HFF-Myc (cell line): ENCODE measurements around the gene KDELR1.
"Not testable (repeated sequence)": the region's sequence is repeated elsewhere in the genome, so short reads cannot be mapped to it uniquely, and the experiment has no call there.

Experiments
- DNase-seq: peaks from one replicate; pipeline ENCODE4 v3.0.0-alpha.2; 2011; ENCODE audit warnings: low read depth; ENCODE audit errors: extremely low read depth
- H3K4me3 ChIP-seq: replicated peaks from 2 replicates; pipeline ENCODE4 v1.5.1; 2011; ENCODE audit warnings: low read depth, mild to moderate bottlenecking, control low read depth, low read length
- TF ChIP-seq, protein P1 (sequence below): IDR thresholded peaks from 2 replicates; pipeline ENCODE4 v1.5.1; 2012; ENCODE audit warnings: mild to moderate bottlenecking, low read depth, low read length, control low read depth; ENCODE audit errors: missing control alignments

Gene KDELR1

DNA sequence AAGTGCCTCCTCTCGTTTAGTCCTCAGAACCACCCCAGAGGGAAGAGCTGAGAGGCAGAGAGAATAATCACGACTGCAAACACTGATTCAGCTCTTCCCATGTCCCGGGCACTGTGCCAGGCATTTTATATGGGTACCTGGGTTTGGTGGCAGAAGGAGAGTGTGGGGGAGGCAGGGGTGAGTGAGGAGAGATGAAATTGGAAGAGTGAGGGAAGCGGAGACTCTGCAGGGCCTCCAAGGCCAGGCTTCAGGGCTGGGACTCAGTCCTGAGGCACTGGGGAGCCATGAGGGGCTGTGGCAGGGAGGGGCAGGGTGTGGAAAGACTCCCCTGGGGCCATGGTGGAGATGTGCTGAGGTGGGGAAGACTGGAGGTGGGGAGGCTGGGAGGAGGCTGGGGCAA, 18.4 kb downstream of the KDELR1 start:
- DNase-seq = no peak

DNA sequence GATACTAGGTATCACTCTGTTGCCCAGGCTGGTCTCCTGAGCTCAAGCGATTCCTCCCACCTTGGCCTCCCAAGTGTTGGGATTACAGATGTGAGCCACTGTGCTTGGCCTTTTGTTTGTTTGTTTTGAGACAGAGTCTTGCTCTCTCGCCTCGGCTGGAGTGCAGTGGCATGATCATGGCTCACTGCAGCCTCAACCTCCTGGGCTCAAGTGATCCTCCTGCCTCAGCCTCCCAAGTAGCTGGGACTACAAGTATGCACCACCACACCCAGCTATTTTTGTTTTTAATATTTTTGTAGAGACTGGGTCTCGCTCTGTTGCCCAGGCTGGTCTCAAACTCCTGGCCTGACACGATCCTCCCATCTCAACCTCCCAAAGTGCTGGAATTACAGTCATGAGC, 19.6 kb downstream of the KDELR1 start:
- DNase-seq, H3K4me3 ChIP-seq: not testable (repeated sequence)

More for the DNA sequence above, 18.4 kb downstream of the KDELR1 start:
- no peak overlapping the region for H3K4me3 ChIP-seq
- TF ChIP-seq, protein P1, sequence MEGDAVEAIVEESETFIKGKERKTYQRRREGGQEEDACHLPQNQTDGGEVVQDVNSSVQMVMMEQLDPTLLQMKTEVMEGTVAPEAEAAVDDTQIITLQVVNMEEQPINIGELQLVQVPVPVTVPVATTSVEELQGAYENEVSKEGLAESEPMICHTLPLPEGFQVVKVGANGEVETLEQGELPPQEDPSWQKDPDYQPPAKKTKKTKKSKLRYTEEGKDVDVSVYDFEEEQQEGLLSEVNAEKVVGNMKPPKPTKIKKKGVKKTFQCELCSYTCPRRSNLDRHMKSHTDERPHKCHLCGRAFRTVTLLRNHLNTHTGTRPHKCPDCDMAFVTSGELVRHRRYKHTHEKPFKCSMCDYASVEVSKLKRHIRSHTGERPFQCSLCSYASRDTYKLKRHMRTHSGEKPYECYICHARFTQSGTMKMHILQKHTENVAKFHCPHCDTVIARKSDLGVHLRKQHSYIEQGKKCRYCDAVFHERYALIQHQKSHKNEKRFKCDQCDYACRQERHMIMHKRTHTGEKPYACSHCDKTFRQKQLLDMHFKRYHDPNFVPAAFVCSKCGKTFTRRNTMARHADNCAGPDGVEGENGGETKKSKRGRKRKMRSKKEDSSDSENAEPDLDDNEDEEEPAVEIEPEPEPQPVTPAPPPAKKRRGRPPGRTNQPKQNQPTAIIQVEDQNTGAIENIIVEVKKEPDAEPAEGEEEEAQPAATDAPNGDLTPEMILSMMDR = no peak

DNA sequence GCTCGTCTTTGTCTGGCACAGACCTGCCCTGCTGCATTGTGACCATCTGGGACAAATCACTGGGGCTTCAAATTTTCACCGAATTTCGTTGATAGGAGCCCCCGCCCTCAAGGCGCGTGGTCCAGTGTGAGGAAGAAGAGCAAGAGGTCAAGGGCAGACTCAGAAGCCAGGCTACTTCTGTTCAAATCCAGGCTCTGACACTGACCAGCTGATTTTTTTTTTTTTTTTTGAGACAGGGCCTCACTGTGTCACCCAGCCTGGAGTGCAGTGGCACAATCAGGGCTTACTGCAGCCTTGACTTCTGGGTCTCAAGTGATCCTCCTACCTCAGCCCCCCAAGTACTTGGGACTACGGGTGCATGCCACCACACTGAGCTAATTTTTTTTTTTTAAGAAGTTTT, 20.0 kb downstream of the KDELR1 start:
- DNase-seq = no peak
- TF ChIP-seq, protein P1 = no peak
- H3K4me3 ChIP-seq = no peak overlapping the region

DNA sequence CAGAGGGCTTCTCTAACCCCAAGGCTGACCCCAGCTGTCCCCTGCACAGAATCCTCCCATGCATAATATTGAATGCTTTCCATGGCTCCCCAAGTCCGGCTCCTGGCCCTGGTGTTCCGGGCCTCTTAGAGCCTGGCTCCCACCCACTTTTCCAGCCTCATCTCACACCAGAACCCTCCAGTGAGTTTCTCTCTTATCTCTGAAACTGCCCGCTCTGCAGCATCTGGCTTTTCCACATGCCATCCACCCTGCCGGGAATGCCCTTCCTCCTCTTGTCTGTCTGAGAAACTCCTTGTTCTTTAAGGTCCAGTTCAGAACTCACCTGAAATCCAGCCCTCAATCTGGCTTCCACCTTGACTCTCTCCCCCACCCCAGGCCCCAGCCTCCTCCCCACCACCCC, 20.4 kb downstream of the KDELR1 start:
- TF ChIP-seq, protein P1 = no peak
- DNase-seq = no peak
- H3K4me3 ChIP-seq = no peak overlapping the region

DNA sequence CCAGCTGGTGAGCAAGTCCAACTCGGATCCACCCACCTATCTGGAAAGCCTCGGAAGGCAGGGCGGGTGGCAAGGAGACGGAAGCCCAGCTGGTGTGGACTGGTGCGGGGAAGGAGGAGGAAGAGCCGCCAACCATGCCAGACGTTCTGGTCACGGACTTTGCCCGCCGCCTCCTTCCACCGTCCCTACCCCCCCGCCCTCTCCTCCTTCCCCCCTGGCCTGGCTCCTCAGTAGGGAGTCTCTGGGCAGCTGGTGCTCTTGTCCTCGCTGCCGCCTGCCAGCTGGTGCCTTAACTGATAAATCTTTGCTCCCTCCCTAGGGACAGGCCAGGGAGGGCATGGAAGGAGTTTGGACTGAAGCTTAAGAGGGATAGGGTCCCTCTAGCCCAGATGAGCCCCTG, 22.4 kb downstream of the KDELR1 start:
- TF ChIP-seq, protein P1 = no peak
- DNase-seq = no peak
- H3K4me3 ChIP-seq = no peak overlapping the region

DNA sequence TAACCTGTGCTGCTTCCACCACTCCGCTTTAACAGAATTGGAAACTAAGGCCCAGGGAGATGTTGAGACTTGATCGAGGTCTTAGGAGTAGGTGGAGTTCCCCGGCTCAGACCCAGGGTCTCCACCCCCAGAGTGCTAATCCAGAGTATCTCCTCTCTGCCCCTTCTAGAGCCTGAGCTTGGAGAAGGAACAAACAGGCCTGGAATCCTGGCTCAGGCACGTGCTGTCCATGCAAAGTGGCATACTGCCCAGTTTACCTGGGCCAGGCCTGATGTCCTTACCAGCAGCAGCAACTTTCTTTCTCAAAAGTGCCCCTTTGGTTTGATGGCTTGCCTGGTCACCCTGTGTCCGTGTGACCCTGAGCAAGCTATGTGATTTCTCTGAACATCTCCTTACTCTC, 23.5 kb downstream of the KDELR1 start:
- H3K4me3 ChIP-seq = no peak overlapping the region
- TF ChIP-seq, protein P1 = no peak
- no peak for DNase-seq

DNA sequence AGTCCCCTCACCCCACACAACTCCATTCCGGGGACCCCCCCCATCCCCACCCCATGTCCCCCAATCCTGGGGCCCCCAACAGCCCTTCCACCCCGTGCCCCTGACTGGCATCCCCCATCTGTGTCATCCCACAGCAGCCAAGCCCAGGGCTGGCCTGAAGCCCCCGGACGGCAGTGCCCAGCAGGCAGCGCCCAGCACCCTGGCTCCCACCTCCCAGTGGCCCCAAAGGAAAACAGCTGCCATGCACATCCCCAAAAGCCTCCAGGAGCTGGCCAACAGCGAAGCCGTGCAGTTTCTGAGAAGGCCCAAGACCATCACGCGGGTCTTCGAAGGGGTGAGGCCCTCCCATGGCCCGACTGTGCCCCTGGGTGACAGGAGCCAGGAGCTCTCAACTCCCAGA, 25.7 kb downstream of the KDELR1 start:
- TF ChIP-seq, protein P1 = no peak
- no peak overlapping the region for H3K4me3 ChIP-seq
- no peak for DNase-seq
